Panc1 (cell line): ENCODE data around the gene CA10.

Experiments
- CTCF ChIP-seq: fragments of 450-650 bp; IDR thresholded peaks from 2 replicates; pipeline ENCODE4 v1.5.1; 2017; ENCODE audit warnings: mild to moderate bottlenecking
- POLR2AphosphoS5 ChIP-seq: IDR thresholded peaks from 2 replicates; pipeline ENCODE4 v1.6.1; 2012; ENCODE audit warnings: mild to moderate bottlenecking, low read depth, low read length, moderate library complexity
- SIN3A ChIP-seq: IDR thresholded peaks from 2 replicates; pipeline ENCODE4 v1.6.1; 2012; ENCODE audit warnings: low read depth, mild to moderate bottlenecking, low read length, moderate library complexity, borderline replicate concordance; ENCODE audit not compliant: insufficient read depth

- TF ChIP-seq CTCF: no peak
- no peak for TF ChIP-seq SIN3A
- TF ChIP-seq POLR2AphosphoS5: no peak
These were observed 362.5 kb downstream of the CA10 start for GRCh38 chr17:51796026-51796425.
